NCI-H446 treated with DMSO at 0.1 percent for 48 hours (cell line): ENCODE measurements around the gene MYBL2.
"Not testable (repeated sequence)": the region's sequence is repeated elsewhere in the genome, so short reads cannot be mapped to it uniquely, and the experiment has no call there.

Source experiments
- DNase-seq: peaks from one replicate; lab custom pipeline; 2025; lab: John Stamatoyannopoulos, UW

The MYBL2 gene

GRCh38 chr20:43666376-43667328 is at the start of gene MYBL2:
Gene MYBL2 (plus strand): TSS chr20:43667114. CDS start chr20:43667284, 170 bp downstream.
- DNase-seq: peak; percentile 50

- no peak for DNase-seq
Observed at GRCh38 chr20:43631598-43631997, 35.3 kb upstream of the MYBL2 start.

- no peak for DNase-seq
Observed at GRCh38 chr20:43636429-43636828, 30.5 kb upstream of the MYBL2 start.

GRCh38 chr20:43642548-43642947 is 24.4 kb upstream of the MYBL2 start:
- no peak for DNase-seq

GRCh38 chr20:43650997-43651525 is 15.9 kb upstream of the MYBL2 start:
- no peak for DNase-seq

GRCh38 chr20:43651650-43652184 is 15.2 kb upstream of the MYBL2 start:
- DNase-seq: not testable (repeated sequence)

- DNase-seq: no peak
Observed at GRCh38 chr20:43653966-43654365, 12.9 kb upstream of the MYBL2 start.

- not testable (repeated sequence) for DNase-seq
Observed at GRCh38 chr20:43655176-43655575, 11.7 kb upstream of the MYBL2 start.

- no peak for DNase-seq
Observed at GRCh38 chr20:43655937-43656336, 11.0 kb upstream of the MYBL2 start.

GRCh38 chr20:43658069-43658722 is 8.7 kb upstream of the MYBL2 start:
- DNase-seq: no peak

GRCh38 chr20:43658723-43659419 is 8.0 kb upstream of the MYBL2 start:
- DNase-seq: no peak

- DNase-seq: no peak
Observed at GRCh38 chr20:43662943-43663655, 3.8 kb upstream of the MYBL2 start.

- no peak for DNase-seq
Observed at GRCh38 chr20:43665466-43666176, 1.3 kb upstream of the MYBL2 start.

- peak; percentile 5 for DNase-seq
Observed at GRCh38 chr20:43667341-43668132, 623 bp downstream of the MYBL2 start.

GRCh38 chr20:43669332-43669731 is 2.4 kb downstream of the MYBL2 start:
- no peak for DNase-seq

GRCh38 chr20:43670423-43670822 is 3.5 kb downstream of the MYBL2 start:
- no peak for DNase-seq

- DNase-seq: no peak
Observed at GRCh38 chr20:43676368-43676767, 9.5 kb downstream of the MYBL2 start.

GRCh38 chr20:43680981-43681380 is 14.1 kb downstream of the MYBL2 start:
- no peak for DNase-seq

GRCh38 chr20:43681468-43681942 is 14.6 kb downstream of the MYBL2 start:
- DNase-seq: no peak

GRCh38 chr20:43681991-43682410 is 15.1 kb downstream of the MYBL2 start:
- DNase-seq: no peak
